Activated T-cell treated with anti-CD3 and anti-CD28 coated beads for 1 hour (primary cell): ENCODE data around the gene IZUMO4.

Experiments
- DNase-seq: peaks from one replicate; pipeline ENCODE4 v3.0.0-alpha.2; 2020; ENCODE audit warnings: low read depth

Gene IZUMO4

DNA sequence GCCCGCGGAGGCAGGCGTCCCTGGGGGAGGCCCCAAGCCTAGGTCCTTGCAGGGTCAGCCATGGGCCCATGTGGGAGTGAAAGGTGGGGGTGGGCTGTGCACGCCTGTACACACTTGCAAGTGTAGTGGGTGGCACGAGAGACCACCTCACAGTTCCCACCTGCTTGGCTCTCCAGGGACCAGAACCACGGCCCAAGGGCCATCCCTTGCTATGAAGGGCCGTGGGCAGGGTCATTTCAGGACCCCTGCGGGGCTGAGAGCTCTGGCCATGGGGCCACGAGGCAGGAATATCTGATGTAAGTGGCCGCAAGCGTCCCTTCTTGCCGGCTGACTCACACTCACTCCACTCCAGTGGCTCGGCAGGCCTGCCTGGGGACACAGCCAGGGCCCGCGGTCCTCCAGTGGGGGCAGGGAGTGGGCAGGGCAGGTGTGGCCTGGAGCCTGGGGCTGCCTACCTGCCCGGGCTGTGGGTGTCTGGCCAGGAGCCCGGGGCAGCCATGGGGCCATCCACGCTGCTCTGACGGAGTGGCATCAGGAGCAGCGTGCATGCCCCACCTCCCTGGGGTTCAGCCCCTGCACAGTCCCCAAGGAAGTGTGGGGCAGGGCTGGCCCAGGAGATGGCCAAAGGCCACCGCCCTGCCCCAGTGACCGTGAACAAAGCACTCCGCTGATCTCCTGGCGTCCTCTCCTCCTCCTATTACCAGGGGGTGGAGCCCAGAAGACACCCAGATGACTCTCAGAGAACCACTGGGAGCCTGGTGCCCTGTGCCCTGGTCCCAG is 37.1 kb upstream of the IZUMO4 start:
- no peak for DNase-seq

DNA sequence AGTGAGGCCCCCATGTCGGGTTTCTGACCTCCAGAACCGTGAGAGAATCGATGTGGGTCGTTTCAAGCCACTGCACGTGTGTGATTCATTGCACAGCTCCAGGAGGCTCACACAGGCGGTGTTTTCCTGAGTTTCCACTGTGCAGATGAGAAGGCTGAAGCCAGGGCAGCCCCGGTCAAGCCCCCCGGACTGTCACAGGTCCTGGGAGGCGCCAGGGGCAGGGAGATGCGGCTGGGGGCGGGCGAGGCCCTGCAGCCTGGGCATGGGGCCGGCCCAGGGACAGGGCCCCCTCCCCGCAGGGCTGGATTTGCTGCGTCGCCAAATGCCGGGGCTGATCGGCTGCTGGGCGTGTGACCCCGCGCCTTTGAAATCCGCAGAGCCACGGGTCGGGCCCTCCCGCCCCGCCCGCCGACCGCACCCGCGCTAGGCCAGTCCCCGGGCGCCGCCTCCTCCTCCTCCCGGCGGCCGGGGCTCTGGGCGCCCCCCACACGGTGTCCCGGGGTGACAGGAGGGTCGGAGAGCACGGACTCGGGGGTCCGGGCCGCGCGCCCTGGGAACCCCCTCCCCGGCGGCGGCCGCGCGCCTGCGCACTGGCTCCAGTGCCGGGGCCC is 35.7 kb upstream of the IZUMO4 start:
- DNase-seq: no peak

DNA sequence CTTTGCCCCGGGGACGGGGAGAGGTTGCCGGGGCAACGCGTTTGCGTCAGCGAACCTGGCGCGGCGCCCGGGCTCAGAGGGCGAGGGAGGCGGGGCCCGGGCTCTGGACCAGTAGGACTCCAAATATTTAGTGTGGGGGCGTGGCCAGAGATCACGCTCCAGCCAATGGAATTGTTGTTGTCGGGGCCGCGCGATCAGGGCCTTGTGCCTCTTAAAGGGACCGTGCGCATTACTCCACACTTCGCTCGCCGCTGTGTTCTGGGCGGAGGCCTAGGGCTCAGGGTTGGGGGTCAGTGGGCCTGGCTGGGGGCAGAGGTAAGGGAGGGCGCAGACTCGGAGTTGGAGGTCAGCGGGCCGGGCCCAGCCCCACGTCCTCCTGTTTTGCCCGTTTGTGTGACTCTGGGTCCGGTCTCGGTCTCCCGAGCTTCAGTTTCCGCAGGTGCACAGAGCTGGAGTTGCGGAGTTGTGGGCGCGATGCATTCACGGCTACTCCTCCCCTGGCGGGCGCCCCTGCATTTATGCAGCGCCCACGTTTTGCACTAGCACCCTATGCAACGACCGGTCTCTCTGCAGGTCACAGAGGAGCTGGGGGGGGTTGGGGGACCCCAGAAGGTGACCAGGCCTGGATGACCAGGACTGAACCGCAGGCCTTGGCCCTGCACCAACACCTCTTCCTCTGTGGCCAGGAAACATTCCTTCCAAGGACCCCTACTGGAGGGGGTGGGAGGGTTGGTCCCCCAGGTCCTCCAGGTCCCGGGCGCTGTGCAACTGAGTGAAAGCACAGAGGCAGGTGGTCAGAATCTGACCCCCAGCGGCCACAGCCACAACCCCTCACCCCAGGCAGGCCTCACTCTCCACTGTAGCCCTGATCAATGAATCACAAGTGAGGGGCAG is 35.0 kb upstream of the IZUMO4 start:
- peak; percentile 99 for DNase-seq

DNA sequence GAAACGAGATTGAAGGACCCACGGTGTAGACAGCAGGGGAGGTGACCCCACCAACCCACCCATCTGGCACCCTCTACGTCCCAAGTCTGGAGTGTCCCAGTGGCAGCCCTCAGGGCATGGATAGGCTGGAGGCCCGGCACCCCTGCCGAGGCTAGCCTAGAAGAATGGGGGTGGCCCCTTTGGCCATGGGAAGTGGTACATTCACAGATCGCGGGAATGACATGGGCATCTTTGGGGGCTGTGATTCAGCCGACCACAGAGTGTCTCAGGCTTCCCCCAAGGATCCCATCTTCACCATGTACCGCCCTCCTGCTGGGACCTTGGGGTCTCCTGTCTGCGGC is 34.4 kb upstream of the IZUMO4 start:
- no peak for DNase-seq

DNA sequence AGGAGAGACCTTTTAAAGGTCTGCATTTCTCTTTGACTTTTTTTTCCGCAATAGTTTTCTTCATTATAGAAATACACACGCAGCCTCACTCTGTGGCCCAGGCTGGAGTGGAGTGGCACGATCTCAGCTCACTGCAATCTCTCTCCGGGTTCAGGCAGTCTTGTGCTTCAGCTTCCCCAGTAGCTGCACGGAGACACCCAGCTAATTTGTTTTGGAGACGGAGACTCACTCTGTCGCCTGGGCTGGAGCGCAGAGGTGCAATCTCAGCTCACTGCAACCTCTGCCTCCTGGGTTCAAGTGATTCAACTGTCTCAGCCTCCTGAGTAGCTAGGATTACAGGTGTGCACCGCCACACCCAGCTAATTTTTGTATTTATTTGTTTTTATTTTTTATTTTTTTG is 33.9 kb upstream of the IZUMO4 start:
- DNase-seq: no peak

DNA sequence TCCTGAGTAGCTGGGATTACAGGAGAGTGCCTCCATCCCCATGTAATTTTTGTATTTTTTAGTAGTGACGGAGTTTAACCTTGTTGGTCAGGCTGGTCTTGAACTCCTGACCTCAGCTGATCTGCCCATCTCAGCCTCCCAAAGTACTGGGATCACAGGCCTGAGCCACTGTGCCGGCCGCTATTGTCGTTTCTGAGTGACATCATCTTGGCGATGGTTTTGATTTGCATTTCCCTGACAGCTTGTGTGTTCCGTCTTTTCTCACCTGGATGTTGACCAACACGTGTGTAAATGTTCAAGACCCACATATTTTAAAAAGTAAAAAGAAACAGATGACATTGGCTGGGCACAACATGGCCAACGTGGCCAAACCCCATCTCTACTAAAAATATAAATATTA is 32.9 kb upstream of the IZUMO4 start:
- DNase-seq: no peak

DNA sequence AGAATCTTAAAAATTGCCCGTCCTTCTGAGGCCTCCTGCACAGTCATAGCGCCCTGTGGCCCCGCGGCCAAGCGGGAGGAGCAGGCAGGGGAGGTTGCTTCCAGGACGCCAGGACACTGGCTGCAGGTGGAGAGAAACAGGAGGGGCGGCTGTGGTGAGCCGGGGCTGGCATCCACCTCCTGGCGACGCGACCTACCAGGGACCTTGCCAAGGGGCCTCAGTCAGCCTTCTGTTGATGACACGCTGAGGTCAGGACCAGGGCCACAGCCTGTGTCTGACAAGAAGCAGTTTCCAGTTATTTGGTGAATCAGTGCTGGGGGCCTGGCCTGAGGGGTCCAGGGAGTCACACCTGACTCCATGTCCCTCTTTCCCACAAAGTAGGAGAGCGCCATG is 32.3 kb upstream of the IZUMO4 start:
- DNase-seq: no peak

DNA sequence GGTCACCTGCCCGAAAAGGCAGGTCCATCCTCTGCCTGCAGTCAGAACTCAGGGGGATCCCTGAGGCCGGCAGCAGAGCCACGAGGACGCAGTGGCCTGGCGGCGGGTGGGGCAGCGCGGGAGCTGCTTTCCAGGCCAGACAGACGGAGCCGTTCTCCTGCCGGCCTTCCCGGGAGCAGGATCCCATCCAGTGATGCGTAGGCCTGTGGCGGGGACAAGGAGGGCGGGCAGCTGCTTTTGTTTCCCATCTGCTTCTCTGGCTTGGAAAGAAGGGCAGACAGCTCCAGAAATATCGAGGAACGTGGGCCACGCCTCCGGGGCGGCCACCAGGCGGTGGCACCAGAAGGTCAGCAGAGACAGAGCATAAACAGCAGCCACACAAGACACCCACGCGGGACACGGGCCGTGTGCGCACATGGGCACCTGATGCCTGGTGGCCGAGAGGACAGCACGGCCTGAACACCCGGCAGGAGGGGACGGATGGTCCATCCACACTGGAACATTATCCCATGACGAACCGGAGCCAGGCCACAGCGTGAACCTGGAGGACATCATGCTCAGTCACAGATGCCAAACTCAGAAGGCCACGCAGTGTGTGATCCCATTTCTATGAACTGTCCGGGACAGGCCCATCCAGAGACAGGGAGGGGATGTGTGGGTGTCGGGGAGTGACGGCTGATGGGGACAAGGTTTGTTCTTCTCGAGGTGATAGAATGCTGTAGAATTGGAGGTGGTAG is 31.8 kb upstream of the IZUMO4 start:
- DNase-seq: no peak

DNA sequence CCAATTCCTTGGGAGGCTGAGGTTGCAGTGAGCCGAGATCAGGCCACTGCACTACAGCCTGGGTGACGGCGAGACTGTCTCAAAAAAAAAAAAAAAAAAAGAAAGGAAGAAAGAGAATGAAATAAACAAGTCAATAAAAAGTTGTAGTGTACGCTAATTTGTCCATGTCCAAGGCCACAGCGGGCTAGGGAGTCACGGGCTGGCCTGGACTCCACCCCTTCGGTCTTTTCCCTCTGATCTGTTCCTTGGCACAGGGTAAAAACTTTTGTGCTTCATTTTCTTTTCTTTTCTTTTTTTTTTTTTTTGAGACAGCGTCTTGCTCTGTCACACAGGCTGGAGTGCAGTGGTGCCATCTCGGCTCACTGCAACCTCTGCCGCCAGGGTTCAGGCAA is 26.3 kb upstream of the IZUMO4 start:
- no peak for DNase-seq

DNA sequence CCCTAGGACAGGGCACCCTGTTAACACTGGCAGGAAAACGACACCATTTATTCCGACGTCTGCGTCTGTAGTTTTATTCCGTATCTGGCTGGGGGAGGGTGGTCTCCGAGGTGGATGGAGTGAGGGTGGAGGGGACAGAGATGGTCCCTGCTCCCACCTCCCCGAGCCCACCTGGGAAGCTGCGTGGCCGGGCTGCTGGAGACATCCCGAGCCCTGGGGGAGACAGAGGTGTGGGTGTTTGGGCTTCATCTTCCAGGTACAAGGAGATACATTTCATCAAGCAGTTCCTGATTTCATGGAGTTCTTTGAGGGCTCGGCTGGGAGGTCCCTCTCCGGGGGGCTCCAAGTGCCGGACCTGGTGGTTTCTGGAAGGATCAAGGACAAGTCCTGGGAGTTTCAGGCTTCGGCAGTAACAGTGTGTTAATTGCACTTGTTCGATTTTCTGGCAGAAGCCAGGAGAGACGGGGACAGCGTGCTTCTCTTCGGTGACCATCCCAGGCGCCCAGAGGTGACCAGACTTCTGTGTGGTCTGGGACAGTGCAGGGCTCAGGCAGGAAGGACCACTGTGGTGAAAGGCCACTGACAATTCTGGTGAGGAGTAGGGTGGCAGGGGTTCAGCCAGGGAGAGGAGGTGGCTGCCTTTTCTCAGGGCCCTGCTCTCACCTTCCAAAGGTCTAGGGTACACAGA is 25.6 kb upstream of the IZUMO4 start:
- no peak for DNase-seq

DNA sequence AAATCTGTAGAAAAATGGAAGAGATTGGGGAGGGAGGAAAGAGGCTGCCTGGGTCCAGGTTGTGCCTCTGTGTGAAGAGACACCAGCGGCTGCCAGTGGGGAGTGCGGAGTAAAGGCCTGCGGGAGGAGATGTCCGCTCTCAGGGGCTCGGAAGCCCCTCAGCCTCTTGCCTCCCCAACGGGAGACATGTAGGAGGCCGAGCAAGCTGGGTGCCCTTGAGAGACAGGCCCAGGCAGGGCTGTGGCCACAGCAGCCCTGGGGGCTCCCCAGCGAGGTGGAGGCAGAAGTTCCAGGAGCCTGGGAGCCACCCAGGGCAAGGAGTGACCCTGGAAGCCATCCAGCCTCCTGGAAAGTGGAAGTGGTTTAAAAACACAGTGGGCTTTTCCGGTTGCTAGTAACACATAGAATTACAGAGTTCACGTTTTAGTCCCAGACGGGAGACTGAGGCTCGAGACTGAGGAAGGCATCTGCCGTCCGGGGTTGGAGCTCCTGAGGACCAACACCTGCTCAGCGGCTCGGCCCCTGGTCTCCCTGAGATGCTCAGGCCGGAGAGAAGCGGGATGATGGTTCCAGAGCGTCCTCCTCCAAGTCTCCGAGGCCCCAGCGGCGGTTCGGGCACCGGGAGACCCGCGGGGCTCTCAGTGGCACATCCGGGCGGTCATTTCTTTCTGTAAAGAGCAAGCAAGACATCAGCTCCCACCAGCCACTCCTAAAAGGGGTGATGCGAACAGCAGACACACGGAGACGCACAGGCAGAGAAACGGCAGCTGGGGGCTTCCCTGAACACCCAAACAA is 23.8 kb upstream of the IZUMO4 start:
- no peak for DNase-seq

DNA sequence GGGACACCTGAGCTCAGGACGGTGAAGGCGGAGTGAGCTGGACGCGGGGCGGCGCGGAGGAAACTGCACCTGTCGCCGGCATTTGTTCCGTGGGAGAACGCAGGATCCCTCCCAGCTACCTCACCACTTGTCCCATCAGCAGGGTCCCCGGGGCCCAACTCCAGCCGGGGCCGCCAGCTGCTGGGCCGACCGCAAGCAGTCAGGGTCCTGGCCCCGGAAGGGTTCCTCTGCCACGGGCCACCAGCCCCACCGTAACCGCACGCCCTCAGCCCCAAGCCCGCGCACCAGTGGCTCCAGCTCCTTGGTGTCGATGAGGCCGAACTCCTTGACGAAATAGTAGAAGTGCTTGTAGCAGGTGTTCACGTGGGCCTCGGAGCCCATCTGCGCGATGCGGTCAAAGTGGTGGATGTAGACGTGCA is 20.2 kb upstream of the IZUMO4 start:
- no peak for DNase-seq

DNA sequence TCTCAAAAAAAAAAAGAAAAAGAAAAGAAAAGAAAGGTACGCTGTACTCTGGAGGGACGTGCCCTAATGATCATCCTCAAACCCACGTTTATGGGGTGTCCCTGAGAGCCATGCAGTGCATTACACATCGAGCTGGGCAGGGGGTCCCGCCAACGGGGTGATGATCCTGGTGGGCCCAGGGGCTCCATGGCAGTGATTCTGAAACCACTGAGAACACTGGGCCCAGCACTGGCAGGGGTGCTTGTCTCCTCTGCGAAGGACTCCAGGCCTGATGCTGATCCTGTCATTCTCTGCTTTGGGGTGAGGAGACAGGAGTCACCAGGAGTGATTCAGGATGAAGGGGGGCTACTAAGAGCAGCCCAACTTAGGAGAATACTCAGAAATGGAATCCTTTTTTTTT is 19.3 kb upstream of the IZUMO4 start:
- no peak for DNase-seq

DNA sequence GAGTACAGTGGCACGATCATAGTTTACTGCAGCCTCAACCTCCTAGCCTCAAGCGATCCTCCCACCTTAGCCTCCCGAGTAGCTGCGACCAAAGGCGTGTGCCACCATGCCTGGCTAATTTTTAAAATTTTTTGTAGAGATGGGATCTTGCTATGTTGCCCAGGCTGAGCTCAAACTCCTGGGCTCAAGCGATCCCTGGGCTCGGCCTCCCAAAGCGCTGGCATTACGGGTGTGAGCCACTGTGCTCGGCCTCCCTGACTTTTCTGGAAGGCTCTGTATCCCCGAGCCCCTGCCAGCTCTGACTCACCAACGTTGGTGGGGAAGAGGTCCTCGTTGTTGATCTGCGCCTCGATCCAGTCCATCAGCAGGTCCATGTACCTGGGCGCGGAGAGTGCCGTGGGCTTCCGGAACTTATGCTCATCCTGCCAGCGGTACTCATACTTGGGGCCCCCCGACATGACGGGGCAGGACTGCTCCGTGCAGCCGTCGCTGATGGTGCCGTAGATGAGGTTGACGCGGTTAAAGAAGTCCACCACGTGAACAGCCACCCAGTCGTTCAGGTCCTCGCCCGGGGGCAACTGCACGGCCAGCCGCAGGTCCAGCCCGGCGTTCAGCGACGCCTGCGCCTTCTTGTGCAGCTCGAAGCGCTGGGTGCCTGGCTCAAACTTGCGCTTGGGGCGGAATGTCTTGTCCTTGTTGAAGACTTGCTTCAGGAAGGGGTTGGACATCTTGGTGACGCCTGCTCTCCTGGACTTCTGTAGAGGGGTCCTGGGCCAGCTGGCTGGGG is 18.7 kb upstream of the IZUMO4 start:
- no peak for DNase-seq

DNA sequence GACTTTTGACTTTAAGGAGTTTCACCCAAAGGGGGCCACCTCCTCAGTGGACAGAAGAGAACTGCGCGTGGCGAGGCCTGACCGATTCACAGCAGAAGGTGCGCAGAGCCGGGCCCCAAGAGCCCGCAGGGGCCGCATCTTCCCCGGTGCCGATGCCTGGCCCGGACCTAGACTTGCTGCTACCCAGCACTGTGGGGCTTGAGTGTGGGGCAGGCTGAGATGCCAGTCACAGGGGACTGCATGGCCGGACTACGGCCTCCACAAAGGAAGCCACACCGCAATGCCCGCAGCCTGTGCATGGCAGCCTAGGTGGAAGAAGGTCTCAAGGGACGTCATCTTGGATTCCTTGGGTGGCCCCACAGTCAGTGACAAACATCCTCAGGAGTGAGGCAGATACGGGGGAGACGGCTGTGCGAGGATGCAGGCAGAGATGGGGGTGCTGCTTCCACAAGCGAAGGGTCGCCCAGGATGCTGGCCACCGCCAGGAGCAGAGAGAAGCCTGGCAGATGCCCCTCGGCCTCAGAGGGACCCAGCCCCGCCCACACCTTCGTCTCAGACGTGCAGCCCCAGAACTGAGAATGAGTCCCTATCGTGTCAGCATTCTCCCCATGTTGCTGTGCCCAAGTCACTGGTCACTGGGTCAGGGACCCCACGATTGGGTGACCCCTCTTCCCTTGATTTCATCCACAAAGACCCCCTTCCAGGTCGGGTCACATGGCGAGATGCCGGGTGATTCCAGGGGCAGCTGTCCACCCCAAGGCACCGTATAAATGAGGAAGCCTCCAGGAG is 17.4 kb upstream of the IZUMO4 start:
- no peak for DNase-seq

DNA sequence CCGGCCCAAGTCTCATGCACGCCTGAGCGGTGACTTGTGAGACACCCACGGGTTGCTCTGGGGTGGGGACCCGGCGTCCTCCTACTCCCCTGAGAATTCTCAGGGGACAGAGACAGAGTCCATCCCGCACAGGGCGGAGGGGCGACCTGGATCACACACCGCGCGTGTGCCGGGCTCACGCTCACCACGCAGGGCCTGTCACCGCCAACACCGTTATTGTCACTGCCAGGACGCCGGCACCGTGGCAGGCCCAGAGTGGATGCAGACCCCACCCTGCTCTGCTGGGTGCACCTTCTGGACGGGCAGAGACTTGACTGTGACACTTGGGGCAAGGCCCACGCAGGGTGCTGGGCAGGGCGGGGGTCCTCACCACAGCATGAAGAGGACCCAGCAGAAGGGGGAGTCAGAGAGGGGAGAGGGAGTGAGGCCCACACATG is 16.8 kb upstream of the IZUMO4 start:
- DNase-seq: no peak

DNA sequence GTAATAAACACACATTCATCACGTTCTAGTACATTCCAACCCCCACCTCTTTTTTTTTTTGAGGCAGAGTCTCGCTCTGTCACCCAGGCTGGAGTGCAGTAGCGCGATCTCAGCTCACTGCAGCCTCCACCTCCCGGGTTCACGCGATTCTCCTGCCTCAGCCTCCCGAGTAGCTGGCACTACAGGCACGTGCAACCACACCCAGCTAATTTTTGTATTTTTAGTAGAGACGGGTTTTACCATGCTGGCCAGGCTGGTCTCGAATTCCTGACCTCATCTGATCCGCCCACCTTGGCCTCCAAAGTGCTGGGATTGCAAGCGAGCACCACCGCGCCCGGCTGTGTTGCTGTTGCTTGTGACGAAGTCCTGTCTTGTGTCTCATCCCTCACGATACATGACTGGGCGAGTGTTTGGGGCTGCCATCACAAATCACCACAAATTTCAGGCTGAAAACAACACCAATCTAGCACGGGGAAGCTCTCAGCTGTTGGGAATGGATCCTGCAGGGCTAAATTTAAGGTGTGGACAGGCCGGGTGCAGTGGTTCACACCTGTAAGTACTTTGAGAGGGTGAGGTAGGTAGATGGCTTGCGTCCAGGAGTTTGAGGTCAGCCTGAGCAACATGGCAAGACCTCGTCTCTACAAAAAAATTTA is 16.3 kb upstream of the IZUMO4 start:
- no peak for DNase-seq

DNA sequence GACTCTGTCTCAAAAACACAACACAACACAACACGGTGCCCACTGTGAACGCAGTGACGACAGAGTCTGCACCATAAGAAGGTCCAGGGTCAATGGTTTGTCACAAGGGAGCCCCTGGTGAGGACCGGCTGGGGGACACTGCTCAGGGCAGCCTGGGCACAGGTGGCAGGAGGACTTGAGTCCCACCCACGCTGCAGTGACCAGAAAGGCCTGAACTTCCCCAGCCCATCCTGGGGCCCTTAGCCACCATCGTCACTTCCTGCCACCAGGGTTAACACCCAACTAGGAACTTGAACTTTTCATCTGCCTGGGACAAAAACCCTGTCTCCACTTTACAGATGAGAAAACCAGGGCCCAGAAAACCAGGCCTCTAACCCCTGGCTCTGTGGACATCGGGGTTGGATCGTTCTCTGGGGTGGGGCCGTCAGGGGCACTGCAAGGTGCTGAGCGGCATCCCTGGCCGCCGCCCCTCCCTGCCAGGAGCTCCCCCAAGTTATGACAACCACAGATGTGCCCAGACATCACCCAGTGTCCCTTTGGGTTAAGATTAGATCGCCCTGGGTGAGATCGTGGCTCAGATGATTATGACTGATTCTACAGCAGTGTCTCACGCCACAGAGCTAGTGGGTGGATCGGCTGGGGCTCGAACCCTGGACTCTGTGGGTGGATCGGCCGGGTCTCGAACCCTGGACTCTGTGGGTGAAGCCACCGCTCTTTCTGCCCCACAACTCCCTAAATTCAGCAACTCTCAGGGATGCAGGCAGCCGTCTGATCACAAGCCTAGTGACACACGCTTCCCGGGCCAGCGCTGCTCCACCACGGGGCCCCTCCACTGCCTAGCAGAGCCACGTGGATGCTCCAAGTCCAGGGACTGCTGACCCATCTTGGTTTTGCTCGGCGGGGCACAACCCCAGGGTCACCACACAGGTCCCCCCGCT is 14.6 kb upstream of the IZUMO4 start:
- DNase-seq: no peak
